ENCODE measurements around the gene CEP57L1. TPM values are rescaled to one million over a fixed set of nuclear protein-coding genes. Genes with fewer than 3 reads are reported as not detected.

The CEP57L1 gene
- total RNA-seq, 4 donors from 2014 or later, result 20.4 to 30.1 (median 26.1) TPM

DNA sequence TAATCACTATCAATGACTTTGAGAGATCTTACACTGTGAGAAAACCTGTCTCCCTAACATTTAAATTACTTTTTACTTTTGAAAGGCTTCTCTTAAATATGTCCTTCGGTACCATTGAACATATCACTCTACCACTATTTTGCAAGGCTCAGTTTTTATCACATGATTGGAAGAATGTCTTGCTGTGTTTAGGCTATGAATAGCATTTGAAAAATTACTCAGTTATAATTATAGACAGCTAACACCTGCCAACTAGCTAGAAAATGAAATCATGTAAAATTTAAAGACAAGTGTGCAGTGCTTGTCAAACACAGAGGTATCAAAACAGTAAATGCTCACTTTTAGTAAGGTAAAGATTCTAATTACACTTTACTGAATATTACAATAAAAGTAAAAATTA lies 11.7 kb upstream of the CEP57L1 start:
- TF ChIP-seq, protein P1, sequence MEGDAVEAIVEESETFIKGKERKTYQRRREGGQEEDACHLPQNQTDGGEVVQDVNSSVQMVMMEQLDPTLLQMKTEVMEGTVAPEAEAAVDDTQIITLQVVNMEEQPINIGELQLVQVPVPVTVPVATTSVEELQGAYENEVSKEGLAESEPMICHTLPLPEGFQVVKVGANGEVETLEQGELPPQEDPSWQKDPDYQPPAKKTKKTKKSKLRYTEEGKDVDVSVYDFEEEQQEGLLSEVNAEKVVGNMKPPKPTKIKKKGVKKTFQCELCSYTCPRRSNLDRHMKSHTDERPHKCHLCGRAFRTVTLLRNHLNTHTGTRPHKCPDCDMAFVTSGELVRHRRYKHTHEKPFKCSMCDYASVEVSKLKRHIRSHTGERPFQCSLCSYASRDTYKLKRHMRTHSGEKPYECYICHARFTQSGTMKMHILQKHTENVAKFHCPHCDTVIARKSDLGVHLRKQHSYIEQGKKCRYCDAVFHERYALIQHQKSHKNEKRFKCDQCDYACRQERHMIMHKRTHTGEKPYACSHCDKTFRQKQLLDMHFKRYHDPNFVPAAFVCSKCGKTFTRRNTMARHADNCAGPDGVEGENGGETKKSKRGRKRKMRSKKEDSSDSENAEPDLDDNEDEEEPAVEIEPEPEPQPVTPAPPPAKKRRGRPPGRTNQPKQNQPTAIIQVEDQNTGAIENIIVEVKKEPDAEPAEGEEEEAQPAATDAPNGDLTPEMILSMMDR (IDR thresholded peaks at IDR 0.05; ENCODE audit: low read depth), result no peak

DNA sequence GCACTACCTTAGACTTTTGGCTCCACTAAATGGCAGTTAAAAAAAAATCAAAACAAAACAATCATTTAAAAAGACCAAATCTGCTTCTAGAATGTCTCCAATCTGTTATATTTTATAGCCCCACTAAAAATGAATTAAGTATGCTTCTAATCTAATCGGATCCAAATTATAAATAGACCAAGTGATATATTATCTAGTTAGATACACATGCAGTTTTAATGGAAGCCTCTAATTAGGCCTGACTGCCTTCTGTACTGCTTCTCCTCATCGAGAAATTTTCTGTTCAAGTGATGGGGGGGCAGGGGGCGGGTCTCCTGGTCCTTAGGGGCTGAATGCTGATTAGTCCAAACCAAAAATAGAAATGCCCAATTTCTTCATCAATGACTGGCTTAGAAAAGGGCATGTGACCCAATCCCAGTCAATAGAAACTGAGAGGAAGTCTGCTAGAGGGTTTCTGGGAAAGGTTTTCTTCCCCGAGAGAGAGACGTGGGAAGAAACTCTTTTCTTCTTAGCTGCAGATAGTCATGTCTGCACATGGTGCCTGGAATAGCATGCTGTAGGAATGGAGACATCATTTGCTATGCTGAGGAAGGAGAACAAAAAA lies 7.5 kb upstream of the CEP57L1 start:
- TF ChIP-seq, protein P1 (IDR thresholded peaks at IDR 0.05; ENCODE audit: low read depth), result no peak

DNA sequence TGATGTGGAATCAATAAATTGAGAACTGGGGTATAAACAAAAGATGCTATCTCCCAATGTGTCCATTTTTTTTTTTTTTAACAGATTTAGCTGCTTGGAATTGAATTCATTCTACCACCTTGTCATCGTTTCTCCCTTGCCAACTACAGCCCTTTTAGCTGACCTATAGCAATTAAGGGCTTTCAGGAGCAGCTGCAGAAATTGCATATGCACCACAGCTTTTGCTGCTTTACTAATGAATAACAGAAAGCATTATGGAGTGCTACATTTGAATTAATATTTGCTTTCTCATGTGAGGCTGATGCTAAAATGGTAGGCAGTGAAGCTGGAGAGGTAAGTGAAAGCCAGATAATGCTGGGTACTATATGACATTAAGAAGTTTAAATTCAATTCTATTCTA lies 6.3 kb upstream of the CEP57L1 start:
- TF ChIP-seq, protein P1 (IDR thresholded peaks at IDR 0.05; ENCODE audit: low read depth), result no peak

DNA sequence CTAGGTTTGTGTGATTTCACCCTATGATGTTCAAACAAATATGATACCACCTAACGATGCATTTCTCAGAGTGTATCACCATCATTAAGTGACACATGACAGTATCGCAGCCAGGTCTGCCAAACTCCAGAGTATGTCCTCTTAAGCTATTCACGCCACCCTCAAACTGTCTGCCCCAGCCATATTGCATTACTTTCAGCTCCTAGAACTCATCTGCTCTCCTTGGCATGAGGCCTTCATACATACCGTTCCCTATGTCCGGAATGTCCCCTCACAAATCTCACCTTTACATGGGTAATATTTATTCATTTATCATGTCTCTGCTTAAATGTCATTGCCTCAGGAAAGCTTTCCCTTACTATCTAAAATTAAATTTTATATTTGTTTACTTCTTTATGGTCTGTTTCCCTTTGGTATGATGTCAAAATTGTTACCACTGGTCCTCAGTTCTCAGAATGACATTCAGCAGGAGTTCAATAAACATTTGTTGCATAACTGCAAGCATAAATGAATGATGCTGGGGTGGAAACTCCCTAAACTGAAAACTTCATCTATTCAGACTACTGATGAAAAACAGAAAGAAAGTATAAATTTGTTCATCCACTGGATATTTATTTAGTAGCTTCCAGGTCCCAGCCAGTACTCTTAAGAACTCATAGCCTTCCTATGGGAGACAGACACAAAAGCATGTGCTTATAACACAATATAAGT lies 3.8 kb upstream of the CEP57L1 start:
- TF ChIP-seq, protein P1 (IDR thresholded peaks at IDR 0.05; ENCODE audit: low read depth), result no peak

DNA sequence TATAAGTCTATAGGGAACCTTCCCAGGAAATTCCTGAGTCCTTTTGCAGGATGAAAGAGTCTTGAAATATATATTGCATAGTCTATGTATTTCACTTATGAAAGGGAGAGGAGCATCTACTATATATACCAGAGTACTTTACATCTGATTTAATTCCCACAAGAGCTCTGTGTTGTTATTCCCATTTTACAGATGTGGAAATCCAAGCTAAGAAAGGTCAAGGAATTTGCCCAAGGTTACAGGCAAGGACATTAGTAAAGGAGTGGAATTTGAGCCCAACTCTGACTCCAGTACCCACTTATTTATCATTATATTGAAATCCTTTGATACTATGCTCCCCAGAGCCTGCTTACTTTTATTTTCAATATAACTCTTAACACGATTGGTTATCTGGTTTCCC lies 3.2 kb upstream of the CEP57L1 start:
- TF ChIP-seq, protein P1 (IDR thresholded peaks at IDR 0.05; ENCODE audit: low read depth), result no peak

DNA sequence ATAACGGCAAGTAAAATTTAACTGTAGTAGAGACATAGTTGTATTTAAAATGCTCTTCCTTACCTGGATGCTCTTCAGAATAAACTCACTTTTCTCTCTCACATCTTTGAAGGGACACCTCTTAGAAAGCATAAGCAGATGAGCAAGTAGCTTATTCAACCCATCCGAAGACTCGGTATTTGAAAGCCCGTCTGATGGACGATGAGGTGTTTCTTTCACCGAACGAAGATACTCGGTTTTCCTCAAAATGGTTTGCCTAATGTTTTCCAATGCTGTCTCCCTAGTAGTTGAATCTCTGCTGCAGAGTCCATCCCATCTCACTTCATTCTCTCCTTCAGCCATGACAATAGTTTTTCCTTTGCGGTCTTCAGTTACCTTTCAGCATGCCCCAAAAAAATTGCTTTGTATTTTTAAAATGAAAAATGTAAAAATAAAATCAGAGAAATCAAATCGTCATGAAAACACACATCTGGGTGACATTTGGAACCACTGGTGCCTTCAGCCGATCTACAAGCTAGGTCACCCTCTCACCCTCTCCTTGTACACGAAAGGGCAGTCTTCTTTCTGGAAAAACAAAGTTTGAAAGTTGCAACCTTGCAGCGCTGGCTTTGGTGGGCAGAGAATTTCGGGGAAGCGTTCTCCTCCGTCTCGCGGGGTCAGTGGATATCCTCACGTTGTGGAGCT lies 1.4 kb upstream of the CEP57L1 start:
- TF ChIP-seq, protein P1 (IDR thresholded peaks at IDR 0.05; ENCODE audit: low read depth), result no peak

DNA sequence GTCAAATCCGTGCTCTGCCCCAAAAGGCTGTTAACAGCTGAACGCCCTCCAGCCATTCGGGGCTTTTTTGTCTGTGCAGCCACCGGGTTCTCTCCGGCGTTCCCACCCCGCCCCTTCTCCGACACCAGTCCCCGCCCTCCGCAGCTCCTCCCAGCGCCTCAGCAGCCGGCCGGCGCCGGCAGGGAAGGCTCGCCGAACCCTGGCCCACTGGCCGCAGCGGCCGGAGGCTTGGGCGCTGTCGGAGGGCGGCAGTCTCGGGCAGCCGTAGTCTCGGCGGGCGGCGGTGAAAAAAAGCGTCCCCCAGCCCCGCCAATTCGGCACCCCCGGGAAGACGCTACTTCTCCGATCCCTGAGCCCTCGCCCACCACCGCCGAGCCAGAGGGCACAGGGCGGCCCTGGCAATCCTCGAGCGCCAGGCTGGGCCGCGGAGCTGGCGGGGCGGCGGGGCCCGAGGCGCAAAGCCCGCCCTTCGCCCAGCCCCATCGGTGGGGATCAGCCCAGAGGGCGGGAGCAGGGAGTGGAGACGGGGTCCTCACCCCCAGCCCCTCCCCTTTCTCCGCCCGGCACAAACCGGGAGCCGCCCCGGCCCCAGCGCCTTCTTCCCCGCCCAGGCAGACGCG lies 781 bp upstream of the CEP57L1 start, which contains the start of gene SESN1:
TSS of gene SESN1 (minus strand) at position 431 of the 620 bp plus-strand sequence. CDS start 773 bp downstream, outside the sequence.
- TF ChIP-seq, protein P1 (IDR thresholded peaks at IDR 0.05; ENCODE audit: low read depth), result no peak

Measured in subcutaneous adipose tissue (tissue), 4 donors.